ENCODE results near the gene SRGAP1.
"Not testable (repeated sequence)": the region's sequence is repeated elsewhere in the genome, so short reads cannot be mapped to it uniquely, and the experiment has no call there.

SRGAP1 gene

DNA sequence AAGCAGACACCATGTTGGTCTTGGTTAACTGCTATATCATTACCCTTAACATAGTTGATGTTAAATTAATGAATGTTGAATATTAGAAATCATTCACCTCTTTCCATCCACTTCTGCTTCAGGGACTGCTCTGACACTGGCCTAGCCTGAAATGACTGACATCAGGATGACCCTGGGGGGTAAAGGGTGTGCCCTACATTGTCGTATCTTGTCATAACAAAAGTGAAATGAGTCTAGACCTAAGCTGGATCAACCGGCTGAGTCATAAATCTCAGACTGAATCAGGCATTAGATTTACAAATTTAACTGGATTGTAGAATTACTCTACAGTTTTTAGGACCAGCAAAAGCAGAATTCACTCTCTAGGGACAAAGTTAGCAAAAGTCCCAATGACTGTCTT, 342.3 kb downstream of the SRGAP1 start:
- no peak overlapping the region for H3K27ac ChIP-seq (ENCODE audit: low read depth, low read length)
- no peaks in the 10 kb centered on the region for H3K4me1 ChIP-seq (ENCODE audit: control insufficient read depth, insufficient read depth, low read length)
- no peaks in the 10 kb centered on the region for H3K27me3 ChIP-seq (ENCODE audit: control insufficient read depth, insufficient read depth, low read length)
- no peak overlapping the region for H3K9ac ChIP-seq (ENCODE audit: low read depth, low read length)
- no peaks in the 10 kb centered on the region for H3K36me3 ChIP-seq (ENCODE audit: control insufficient read depth, insufficient read depth, low read length)
- H3K4me3 ChIP-seq (ENCODE audit: low read depth, low read length) = no peak overlapping the region
- no peaks in the 10 kb centered on the region for H3K9me3 ChIP-seq (ENCODE audit: control insufficient read depth, insufficient read depth, low read length)

DNA sequence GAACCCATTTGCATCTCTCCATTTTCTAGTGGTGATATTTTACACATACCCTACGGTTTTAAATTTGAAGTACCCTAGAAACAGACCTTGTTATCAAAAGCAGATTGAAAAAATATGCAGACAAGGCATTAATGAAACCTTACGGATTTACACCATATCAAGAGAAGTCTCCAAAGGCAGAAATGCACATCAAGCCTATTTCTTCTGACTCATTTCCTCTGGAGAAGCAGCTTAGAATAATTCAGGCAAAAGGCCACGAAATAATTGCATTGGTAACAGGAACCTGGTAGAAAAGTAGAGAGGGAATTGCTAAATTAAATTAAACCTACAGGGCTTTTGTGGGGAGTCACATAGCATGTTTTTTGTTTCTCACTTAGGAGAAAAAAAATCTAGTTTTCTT, 342.9 kb downstream of the SRGAP1 start:
- Histone ChIP-seq H3K4me3 (ENCODE audit: low read depth, low read length) (no peak overlapping the region), H3K27ac (ENCODE audit: low read depth, low read length) (no peak overlapping the region), H3K4me1 (ENCODE audit: control insufficient read depth, insufficient read depth, low read length) (no peaks in the 10 kb centered on the region), H3K36me3 (ENCODE audit: control insufficient read depth, insufficient read depth, low read length) (no peaks in the 10 kb centered on the region), H3K9me3 (ENCODE audit: control insufficient read depth, insufficient read depth, low read length) (no peaks in the 10 kb centered on the region), H3K9ac (ENCODE audit: low read depth, low read length) (no peak overlapping the region), H3K27me3 (ENCODE audit: control insufficient read depth, insufficient read depth, low read length) (no peaks in the 10 kb centered on the region)

DNA sequence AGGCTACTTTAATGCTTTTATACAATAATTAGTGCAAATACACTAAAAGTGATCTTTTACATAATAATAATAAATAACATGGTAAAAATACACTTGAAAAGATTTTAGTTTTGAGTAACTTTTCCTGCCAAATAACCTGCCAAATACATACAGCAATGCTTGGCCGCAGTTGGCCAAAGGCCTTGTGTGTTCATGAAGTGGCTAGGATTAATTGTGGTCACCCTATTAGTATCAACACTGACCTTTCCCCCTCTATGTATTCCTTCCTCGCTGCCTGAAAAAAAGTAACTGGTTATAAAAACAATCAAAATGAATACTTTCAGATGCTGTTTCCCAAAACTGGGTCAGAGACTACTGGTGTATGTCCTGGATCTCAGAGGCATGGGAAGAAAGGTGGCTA, 343.3 kb downstream of the SRGAP1 start:
- no peaks in the 10 kb centered on the region for H3K27me3 ChIP-seq (ENCODE audit: control insufficient read depth, insufficient read depth, low read length)
- no peak overlapping the region for H3K27ac ChIP-seq (ENCODE audit: low read depth, low read length)
- H3K36me3 ChIP-seq (ENCODE audit: control insufficient read depth, insufficient read depth, low read length) = no peaks in the 10 kb centered on the region
- no peak overlapping the region for H3K9ac ChIP-seq (ENCODE audit: low read depth, low read length)
- no peak overlapping the region for H3K4me3 ChIP-seq (ENCODE audit: low read depth, low read length)
- no peaks in the 10 kb centered on the region for H3K4me1 ChIP-seq (ENCODE audit: control insufficient read depth, insufficient read depth, low read length)
- no peaks in the 10 kb centered on the region for H3K9me3 ChIP-seq (ENCODE audit: control insufficient read depth, insufficient read depth, low read length)

GRCh38 chr12:64189530-64189929, 345.0 kb downstream of the SRGAP1 start:
- Histone ChIP-seq H3K27me3 (ENCODE audit: control insufficient read depth, insufficient read depth, low read length) (no peaks in the 10 kb centered on the region), H3K27ac (ENCODE audit: low read depth, low read length) (no peak overlapping the region), H3K4me1 (ENCODE audit: control insufficient read depth, insufficient read depth, low read length) (no peaks in the 10 kb centered on the region), H3K9ac (ENCODE audit: low read depth, low read length) (no peak overlapping the region), H3K4me3 (ENCODE audit: low read depth, low read length) (no peak overlapping the region), H3K36me3 (ENCODE audit: control insufficient read depth, insufficient read depth, low read length) (peaks cover 6% of the 10 kb centered on the region), H3K9me3 (ENCODE audit: control insufficient read depth, insufficient read depth, low read length) (no peaks in the 10 kb centered on the region)

- Histone ChIP-seq H3K4me1 (ENCODE audit: control insufficient read depth, insufficient read depth, low read length) (no peaks in the 10 kb centered on the region), H3K9me3 (ENCODE audit: control insufficient read depth, insufficient read depth, low read length) (no peaks in the 10 kb centered on the region), H3K36me3 (ENCODE audit: control insufficient read depth, insufficient read depth, low read length) (peaks cover 8% of the 10 kb centered on the region), H3K4me3 (ENCODE audit: low read depth, low read length) (no peak overlapping the region), H3K9ac (ENCODE audit: low read depth, low read length) (no peak overlapping the region), H3K27me3 (ENCODE audit: control insufficient read depth, insufficient read depth, low read length) (no peaks in the 10 kb centered on the region), H3K27ac (ENCODE audit: low read depth, low read length) (no peak overlapping the region)
Measured at GRCh38 chr12:64190140-64190539, 345.6 kb downstream of the SRGAP1 start.

DNA sequence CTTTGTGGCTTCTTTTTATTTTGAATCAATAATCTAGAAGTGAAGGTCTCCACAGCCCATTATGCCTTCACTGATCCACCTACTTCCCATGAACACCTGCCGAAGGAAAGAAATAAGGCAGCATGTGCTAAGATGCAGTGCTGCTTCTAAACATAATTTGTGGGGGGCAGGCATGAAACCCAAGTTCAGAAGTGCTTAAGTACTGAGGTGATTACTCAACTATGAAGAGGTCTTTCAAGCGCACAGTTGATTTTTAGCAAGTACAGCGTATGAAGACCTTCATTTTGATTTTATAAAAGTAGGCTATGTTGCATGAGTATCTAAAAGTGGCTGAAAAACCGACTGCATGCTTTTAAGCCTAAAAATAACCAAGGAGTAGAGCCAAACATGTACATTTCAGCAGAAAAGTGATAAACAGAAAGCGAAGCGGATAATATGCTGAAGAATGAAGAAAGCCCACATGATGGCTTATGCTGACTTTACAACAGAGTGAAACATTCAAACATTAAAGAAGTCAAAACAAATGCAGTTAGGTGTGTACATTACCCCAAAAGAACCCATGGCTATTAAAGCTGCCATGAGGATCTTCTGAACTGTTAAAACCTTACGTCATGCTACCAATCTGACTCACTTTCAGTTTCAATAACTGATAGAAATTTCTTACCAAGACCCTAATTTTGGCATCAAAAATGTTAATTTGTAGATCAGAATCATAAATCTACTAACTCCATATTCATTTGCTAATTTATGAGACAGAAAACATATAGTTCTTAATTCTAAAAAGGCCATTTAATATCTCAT, 348.3 kb downstream of the SRGAP1 start:
- H3K4me3 ChIP-seq (ENCODE audit: low read depth, low read length) = no peak overlapping the region
- no peaks in the 10 kb centered on the region for H3K4me1 ChIP-seq (ENCODE audit: control insufficient read depth, insufficient read depth, low read length)
- no peak overlapping the region for H3K27ac ChIP-seq (ENCODE audit: low read depth, low read length)
- peaks cover 8% of the 10 kb centered on the region for H3K36me3 ChIP-seq (ENCODE audit: control insufficient read depth, insufficient read depth, low read length)
- H3K9ac ChIP-seq (ENCODE audit: low read depth, low read length) = no peak overlapping the region
- no peaks in the 10 kb centered on the region for H3K27me3 ChIP-seq (ENCODE audit: control insufficient read depth, insufficient read depth, low read length)
- no peaks in the 10 kb centered on the region for H3K9me3 ChIP-seq (ENCODE audit: control insufficient read depth, insufficient read depth, low read length)

GRCh38 chr12:64193931-64194330, 349.4 kb downstream of the SRGAP1 start:
- Histone ChIP-seq H3K36me3 (ENCODE audit: control insufficient read depth, insufficient read depth, low read length) (peaks cover 8% of the 10 kb centered on the region), H3K27me3 (ENCODE audit: control insufficient read depth, insufficient read depth, low read length) (no peaks in the 10 kb centered on the region), H3K27ac (ENCODE audit: low read depth, low read length) (no peak overlapping the region), H3K9me3 (ENCODE audit: control insufficient read depth, insufficient read depth, low read length) (no peaks in the 10 kb centered on the region), H3K9ac (ENCODE audit: low read depth, low read length) (no peak overlapping the region), H3K4me1 (ENCODE audit: control insufficient read depth, insufficient read depth, low read length) (no peaks in the 10 kb centered on the region), H3K4me3 (ENCODE audit: low read depth, low read length) (no peak overlapping the region)

DNA sequence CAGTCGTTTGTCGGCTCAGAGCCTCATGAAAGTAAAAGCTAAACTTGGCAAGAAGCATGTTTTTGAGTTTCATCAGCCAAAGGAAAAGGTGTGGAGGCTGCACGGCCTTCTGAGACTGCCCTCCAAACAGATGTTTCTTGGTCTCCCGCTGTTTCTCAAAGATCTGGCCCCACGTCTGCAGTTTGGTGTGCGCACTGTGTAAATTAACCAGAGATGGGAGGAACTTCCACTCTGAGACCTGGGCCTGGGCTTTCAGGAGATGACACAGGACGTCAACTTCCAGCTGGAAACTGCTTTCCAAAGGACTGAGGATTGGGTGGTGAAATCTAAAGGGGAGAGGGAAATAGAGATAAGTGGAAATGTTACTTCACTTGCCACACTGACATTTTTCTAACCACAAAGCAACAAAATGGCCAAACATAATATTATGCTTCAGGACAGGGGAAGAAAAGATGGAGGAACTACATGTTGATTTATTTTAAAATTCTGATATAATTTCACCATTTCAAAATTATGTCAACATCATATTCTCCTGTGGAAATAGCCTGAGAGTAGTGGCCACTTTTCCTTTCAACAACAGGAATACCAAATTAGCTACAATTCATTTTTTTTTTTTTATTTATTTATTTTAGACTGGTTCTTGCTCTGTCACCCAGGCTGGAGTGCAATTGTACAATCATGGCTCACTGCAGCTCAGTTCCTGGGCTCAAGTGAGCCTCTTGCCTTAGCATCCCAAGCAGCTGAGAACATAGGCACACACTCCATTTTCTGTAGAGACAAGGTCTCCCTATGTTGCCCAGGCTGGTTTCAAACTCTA, 350.0 kb downstream of the SRGAP1 start:
- H3K4me1 ChIP-seq (ENCODE audit: control insufficient read depth, insufficient read depth, low read length) = no peaks in the 10 kb centered on the region
- H3K9me3 ChIP-seq (ENCODE audit: control insufficient read depth, insufficient read depth, low read length) = no peaks in the 10 kb centered on the region
- no peak overlapping the region for H3K9ac ChIP-seq (ENCODE audit: low read depth, low read length)
- H3K36me3 ChIP-seq (ENCODE audit: control insufficient read depth, insufficient read depth, low read length) = peaks cover 8% of the 10 kb centered on the region
- H3K27ac ChIP-seq (ENCODE audit: low read depth, low read length) = no peak overlapping the region
- no peaks in the 10 kb centered on the region for H3K27me3 ChIP-seq (ENCODE audit: control insufficient read depth, insufficient read depth, low read length)
- H3K4me3 ChIP-seq (ENCODE audit: low read depth, low read length) = no peak overlapping the region

DNA sequence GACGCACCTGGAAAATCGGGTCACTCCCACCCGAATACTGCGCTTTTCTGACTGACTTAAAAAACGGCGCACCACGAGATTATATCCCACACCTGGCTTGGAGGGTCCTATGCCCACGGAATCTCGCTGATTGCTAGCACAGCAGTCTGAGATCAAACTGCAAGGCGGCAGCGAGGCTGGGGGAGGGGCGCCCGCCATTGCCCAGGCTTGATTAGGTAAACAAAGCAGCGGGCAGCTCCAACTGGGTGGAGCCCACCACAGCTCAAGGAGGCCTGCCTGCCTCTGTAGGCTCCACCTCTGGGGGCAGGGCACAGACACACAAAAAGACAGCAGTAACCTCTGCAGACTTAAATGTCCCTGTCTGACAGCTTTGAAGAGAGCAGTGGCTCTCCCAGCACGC, 351.3 kb downstream of the SRGAP1 start:
- H3K9ac ChIP-seq (ENCODE audit: low read depth, low read length); H3K27me3 ChIP-seq (ENCODE audit: control insufficient read depth, insufficient read depth, low read length); H3K9me3 ChIP-seq (ENCODE audit: control insufficient read depth, insufficient read depth, low read length); H3K4me3 ChIP-seq (ENCODE audit: low read depth, low read length); H3K4me1 ChIP-seq (ENCODE audit: control insufficient read depth, insufficient read depth, low read length); H3K36me3 ChIP-seq (ENCODE audit: control insufficient read depth, insufficient read depth, low read length); H3K27ac ChIP-seq (ENCODE audit: low read depth, low read length): not testable (repeated sequence)

- Histone ChIP-seq H3K9me3 (ENCODE audit: control insufficient read depth, insufficient read depth, low read length) (no peaks in the 10 kb centered on the region), H3K27ac (ENCODE audit: low read depth, low read length) (no peak overlapping the region), H3K4me1 (ENCODE audit: control insufficient read depth, insufficient read depth, low read length) (no peaks in the 10 kb centered on the region), H3K4me3 (ENCODE audit: low read depth, low read length) (no peak overlapping the region), H3K36me3 (ENCODE audit: control insufficient read depth, insufficient read depth, low read length) (0 out of 2 replicates have a peak, but pooled peaks cover 2% of the 10 kb centered on the region), H3K27me3 (ENCODE audit: control insufficient read depth, insufficient read depth, low read length) (no peaks in the 10 kb centered on the region), H3K9ac (ENCODE audit: low read depth, low read length) (no peak overlapping the region)
Measured at GRCh38 chr12:64203036-64203435, 358.5 kb downstream of the SRGAP1 start.

GRCh38 chr12:64203775-64204174, 359.3 kb downstream of the SRGAP1 start:
- Histone ChIP-seq H3K27ac (ENCODE audit: low read depth, low read length) (no peak overlapping the region), H3K4me1 (ENCODE audit: control insufficient read depth, insufficient read depth, low read length) (no peaks in the 10 kb centered on the region), H3K36me3 (ENCODE audit: control insufficient read depth, insufficient read depth, low read length) (0 out of 2 replicates have a peak, but pooled peaks cover 2% of the 10 kb centered on the region), H3K27me3 (ENCODE audit: control insufficient read depth, insufficient read depth, low read length) (no peaks in the 10 kb centered on the region), H3K4me3 (ENCODE audit: low read depth, low read length) (no peak overlapping the region), H3K9ac (ENCODE audit: low read depth, low read length) (no peak overlapping the region), H3K9me3 (ENCODE audit: control insufficient read depth, insufficient read depth, low read length) (no peaks in the 10 kb centered on the region)

All from HUES48 (cell line).